Calu3 (cell line): ENCODE data around the gene ZNF577. TPM values are rescaled to one million over a fixed set of nuclear protein-coding genes. Genes with fewer than 3 reads are reported as not detected.
"Not testable (repeated sequence)": the region's sequence is repeated elsewhere in the genome, so short reads cannot be mapped to it uniquely, and the experiment has no call there.

Experiments used
- BruUV-seq: library from RNA; stranded (reverse); fragments of 400-500 nt; replicated peaks from 2 replicates; lab custom pipeline; 2021; lab: Mats Ljungman, UMichigan
- CTCF ChIA-PET: fragments of 300-600 bp; sonication (Branson Sonifier 250); formaldehyde crosslinking; loops from one replicate; lab custom pipeline; 2022; ENCODE audit warnings: antibody characterized with exemption; lab: Charles Lee
- DNase-seq: peaks from one replicate; pipeline ENCODE4 v3.0.0; 2022
- H3K27ac Mint-ChIP-seq: one replicate; pipeline ENCODE4 v1.8.0; 2022; ENCODE audit warnings: mixed read lengths; ENCODE audit not compliant: unreplicated experiment
- H3K27me3 Mint-ChIP-seq: one replicate; pipeline ENCODE4 v1.8.0; 2022; ENCODE audit warnings: mixed read lengths; ENCODE audit not compliant: unreplicated experiment
- H3K36me3 Mint-ChIP-seq: one replicate; pipeline ENCODE4 v1.8.0; 2022; ENCODE audit warnings: mild to moderate bottlenecking, moderate library complexity, mixed read lengths; ENCODE audit not compliant: insufficient read depth, unreplicated experiment
- H3K4me1 Mint-ChIP-seq: one replicate; pipeline ENCODE4 v1.8.0; 2022; ENCODE audit warnings: mild to moderate bottlenecking, low read depth, mixed read lengths; ENCODE audit not compliant: unreplicated experiment
- H3K4me3 Mint-ChIP-seq: one replicate; pipeline ENCODE4 v1.8.0; 2022; ENCODE audit warnings: mild to moderate bottlenecking, low read depth, moderate library complexity, mixed read lengths; ENCODE audit not compliant: unreplicated experiment
- H3K9me3 Mint-ChIP-seq: one replicate; pipeline ENCODE4 v1.8.0; 2022; ENCODE audit warnings: low read depth, mixed read lengths; ENCODE audit not compliant: unreplicated experiment
- intact Hi-C: fragments of 100-400 bp; cut with micrococcal nuclease; formaldehyde crosslinking; loops from one replicate; pipeline ENCODE4 v1.10.0; 2022; ENCODE audit not compliant: unreplicated experiment
- total RNA-seq: library from RNA; stranded (reverse); gene quantifications from 2 replicates; pipeline ENCODE4 v1.2.3, GENCODE V29; 2022
- TF ChIP-seq, protein P1 (sequence below): fragments of 200-600 bp; IDR thresholded peaks from one replicate; pipeline ENCODE4 v1.8.0; 2022; ENCODE audit warnings: antibody characterized with exemption; ENCODE audit not compliant: unreplicated experiment

ZNF577 gene
- total RNA-seq, 1 experiment from 2014 or later: 15.0 TPM

GRCh38 chr19:51916167-51916566 is 28.4 kb upstream of the ZNF577 start:
- H3K4me3 Mint-ChIP-seq: no peak overlapping the region
- CTCF ChIA-PET: no interaction called here
- BruUV-seq: no TSS peak
- no peak overlapping the region for H3K27ac Mint-ChIP-seq
- intact Hi-C loops: no loop called here
- DNase-seq: no peak
- H3K9me3 Mint-ChIP-seq: peaks cover 32% of the 10 kb centered on the region
- H3K27me3 Mint-ChIP-seq: no peaks in the 10 kb centered on the region
- H3K4me1 Mint-ChIP-seq: no peaks in the 10 kb centered on the region
- TF ChIP-seq, protein P1, sequence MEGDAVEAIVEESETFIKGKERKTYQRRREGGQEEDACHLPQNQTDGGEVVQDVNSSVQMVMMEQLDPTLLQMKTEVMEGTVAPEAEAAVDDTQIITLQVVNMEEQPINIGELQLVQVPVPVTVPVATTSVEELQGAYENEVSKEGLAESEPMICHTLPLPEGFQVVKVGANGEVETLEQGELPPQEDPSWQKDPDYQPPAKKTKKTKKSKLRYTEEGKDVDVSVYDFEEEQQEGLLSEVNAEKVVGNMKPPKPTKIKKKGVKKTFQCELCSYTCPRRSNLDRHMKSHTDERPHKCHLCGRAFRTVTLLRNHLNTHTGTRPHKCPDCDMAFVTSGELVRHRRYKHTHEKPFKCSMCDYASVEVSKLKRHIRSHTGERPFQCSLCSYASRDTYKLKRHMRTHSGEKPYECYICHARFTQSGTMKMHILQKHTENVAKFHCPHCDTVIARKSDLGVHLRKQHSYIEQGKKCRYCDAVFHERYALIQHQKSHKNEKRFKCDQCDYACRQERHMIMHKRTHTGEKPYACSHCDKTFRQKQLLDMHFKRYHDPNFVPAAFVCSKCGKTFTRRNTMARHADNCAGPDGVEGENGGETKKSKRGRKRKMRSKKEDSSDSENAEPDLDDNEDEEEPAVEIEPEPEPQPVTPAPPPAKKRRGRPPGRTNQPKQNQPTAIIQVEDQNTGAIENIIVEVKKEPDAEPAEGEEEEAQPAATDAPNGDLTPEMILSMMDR: no peak
- H3K36me3 Mint-ChIP-seq: no peaks in the 10 kb centered on the region

DNA sequence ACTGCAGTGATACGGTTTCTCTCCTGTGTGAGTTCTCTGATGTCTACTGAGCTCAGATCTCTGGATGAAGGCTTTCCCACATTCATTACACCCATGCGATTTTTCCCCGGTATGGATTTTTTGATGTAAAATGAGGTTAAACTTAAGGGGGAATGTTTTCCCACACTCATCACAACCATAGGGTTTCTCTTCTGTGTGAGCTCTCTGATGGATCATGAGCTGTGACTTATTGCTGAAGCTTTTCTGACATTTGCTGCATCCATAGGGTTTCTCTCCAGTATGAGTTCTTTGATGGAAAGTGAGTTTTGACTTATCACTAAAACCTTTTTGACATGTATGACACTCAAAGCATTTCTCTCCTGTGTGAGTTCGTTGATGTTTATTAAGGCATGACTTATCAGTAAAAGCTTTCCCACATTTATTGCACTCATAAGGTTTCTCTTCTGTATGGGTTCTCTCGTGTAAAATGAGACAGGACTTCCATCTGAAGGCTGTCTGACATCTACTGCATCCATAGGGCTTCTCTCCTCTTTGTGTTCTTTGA is 27.6 kb upstream of the ZNF577 start:
- Mint-ChIP-seq H3K9me3 (peaks cover 30% of the 10 kb centered on the region), H3K36me3 (no peaks in the 10 kb centered on the region), H3K27ac (no peak overlapping the region), H3K27me3 (no peaks in the 10 kb centered on the region), H3K4me3 (no peak overlapping the region), H3K4me1 (no peaks in the 10 kb centered on the region)
- CTCF ChIA-PET: no interaction called here
- TF ChIP-seq, protein P1: no peak
- intact Hi-C loops: no loop called here
- no TSS peak for BruUV-seq
- no peak for DNase-seq

- Mint-ChIP-seq H3K9me3 (peaks cover 17% of the 10 kb centered on the region), H3K36me3 (peaks cover 18% of the 10 kb centered on the region)
- intact Hi-C loops, CTCF ChIA-PET, H3K4me1 Mint-ChIP-seq, DNase-seq, BruUV-seq, H3K27me3 Mint-ChIP-seq, H3K4me3 Mint-ChIP-seq, H3K27ac Mint-ChIP-seq: not testable (repeated sequence)
Measured at GRCh38 chr19:51907981-51908380, 20.2 kb upstream of the ZNF577 start.

GRCh38 chr19:51906108-51906507 is 18.4 kb upstream of the ZNF577 start:
- H3K27me3 Mint-ChIP-seq, H3K4me1 Mint-ChIP-seq, intact Hi-C loops, DNase-seq, BruUV-seq, H3K27ac Mint-ChIP-seq, CTCF ChIA-PET, H3K4me3 Mint-ChIP-seq: not testable (repeated sequence)
- Mint-ChIP-seq H3K9me3 (peaks cover 21% of the 10 kb centered on the region), H3K36me3 (peaks cover 29% of the 10 kb centered on the region)

DNA sequence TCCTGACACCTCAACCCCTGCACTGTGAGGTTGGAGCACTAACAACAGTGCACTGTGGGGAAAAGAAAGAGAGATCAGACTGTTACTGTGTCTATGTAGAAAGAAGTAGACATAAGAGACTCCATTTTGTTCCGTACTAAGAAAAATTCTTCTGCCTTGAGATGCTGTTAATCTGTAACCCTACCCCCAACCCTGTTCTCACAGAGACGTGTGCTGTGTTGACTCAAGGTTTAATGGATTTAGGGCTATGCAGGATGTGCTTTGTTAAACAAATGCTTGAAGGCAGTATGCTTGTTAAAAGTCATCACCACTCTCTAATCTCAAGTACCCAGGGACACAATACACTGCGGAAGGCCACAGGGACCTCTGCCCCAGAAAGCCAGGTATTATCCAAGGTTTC is 17.9 kb upstream of the ZNF577 start:
- DNase-seq, H3K4me3 Mint-ChIP-seq, BruUV-seq, H3K27me3 Mint-ChIP-seq, H3K27ac Mint-ChIP-seq, CTCF ChIA-PET, H3K4me1 Mint-ChIP-seq: not testable (repeated sequence)
- intact Hi-C loops: loop anchor here (2.0 kb wide), 2 partner anchors 17 to 21 kb away; partner anchors contain the start of gene ZNF613
- H3K36me3 Mint-ChIP-seq: peaks cover 33% of the 10 kb centered on the region
- peaks cover 21% of the 10 kb centered on the region for H3K9me3 Mint-ChIP-seq

DNA sequence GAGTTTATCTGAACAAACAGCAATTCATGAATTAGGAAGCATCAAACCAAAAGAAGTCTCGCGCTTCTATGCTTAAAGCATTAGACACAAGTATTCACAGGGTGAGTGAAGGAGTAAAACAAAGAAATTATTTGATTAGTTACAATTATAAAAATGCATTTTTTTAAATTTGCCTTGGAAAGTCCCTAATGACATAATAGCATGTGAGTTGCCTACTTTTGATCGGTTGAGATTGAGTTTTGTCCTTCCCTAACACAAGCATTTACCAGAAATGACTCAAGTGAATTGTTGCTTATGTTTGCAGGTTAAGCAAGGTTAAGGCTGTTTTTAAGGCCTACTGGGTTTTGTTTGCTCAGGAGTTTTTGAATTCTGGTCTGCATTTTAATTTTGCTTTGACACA is 17.5 kb upstream of the ZNF577 start:
- Mint-ChIP-seq H3K9me3 (peaks cover 24% of the 10 kb centered on the region), H3K27me3 (no peaks in the 10 kb centered on the region), H3K36me3 (peaks cover 37% of the 10 kb centered on the region), H3K4me3 (peak overlapping the region; percentile 86), H3K27ac (peak overlapping the region; percentile 90), H3K4me1 (peaks cover 7% of the 10 kb centered on the region)
- CTCF ChIA-PET: no interaction called here
- intact Hi-C loops: loop anchor here (2.0 kb wide), 2 partner anchors 16 to 22 kb away; partner anchors contain the start of gene ZNF613
- no peak for DNase-seq
- TF ChIP-seq, protein P1: no peak
- BruUV-seq: no TSS peak
